Body of pancreas (tissue), 4 donors: Measurements from ENCODE around the gene SYPL2. TPM values are rescaled to one million over a fixed set of nuclear protein-coding genes. Genes with fewer than 3 reads are reported as not detected.

Experiments used
- ATAC-seq: fragments of 150-250 bp; one replicate; pipeline ENCODE4 v1.9.1; 2016
- DNase-seq, 4 donors: peaks; one replicate each; pipeline ENCODE4 v3.0.0-alpha.2; 2019
- H3K27ac ChIP-seq, 4 donors: fragments of 200-600 bp; sonication (generic); 1 replicate in 3 of 4; 2 replicates in 1 of 4; pipeline versions ENCODE4 v1.5.1 to v1.6.1; 2016 to 2019; ENCODE audit warnings: mild to moderate bottlenecking in 1 of 4, mixed read lengths in 1 of 4, moderate library complexity in 1 of 4
- H3K27me3 ChIP-seq, 2 donors: fragments of 200-600 bp; sonication (generic); one replicate each; pipeline ENCODE4 v1.6.0; 2016; ENCODE audit warnings: mild to moderate bottlenecking in 1 of 2
- H3K36me3 ChIP-seq, 2 donors: fragments of 200-600 bp; sonication (generic); replicated peaks in 1 of 2; 2 replicates each; pipeline ENCODE4 v1.5.1; 2016; ENCODE audit warnings: low read depth in 2 of 2; ENCODE audit not compliant: insufficient read depth in 1 of 2
- H3K4me1 ChIP-seq: fragments of 200-600 bp; sonication (generic); one replicate; pipeline ENCODE4 v1.6.0; 2016
- H3K4me3 ChIP-seq, 2 donors: fragments of 200-600 bp; sonication (generic); 1 replicate in 1 of 2; 2 replicates in 1 of 2; pipeline ENCODE4 v1.5.1; 2016 to 2019
- H3K9me3 ChIP-seq, 3 donors: fragments of 200-600 bp; sonication (generic); 1 replicate in 2 of 3; 2 replicates in 1 of 3; pipeline ENCODE4 v1.5.1; 2016
- CTCF ChIP-seq, 7 experiments: fragments of 450-650 bp in 4 of 7; fragments of 200-600 bp in 3 of 7; sonication (generic) in 3 of 7; IDR thresholded peaks; one replicate each; pipeline ENCODE4 v1.5.1; 2016 to 2019; ENCODE audit warnings: antibody characterized with exemption in 7 of 7
- POLR2A ChIP-seq, 3 donors: fragments of 450-650 bp; IDR thresholded peaks; one replicate each; pipeline ENCODE4 v1.6.1; 2016; ENCODE audit warnings: antibody characterized with exemption in 3 of 3, mild to moderate bottlenecking in 2 of 3
- WGBS, 2 donors: methylation state at CpG; one replicate each; pipeline ENCODE4 v1.1.5; 2017; 5-methylcytosine and 5-hydroxymethylcytosine counted together
- intact Hi-C: fragments of 100-400 bp; cut with DNase I; formaldehyde crosslinking; loops from one replicate; pipeline ENCODE4 v1.15.1; 2023
- total RNA-seq, 2 donors: library from RNA; depleted of rRNA; stranded (reverse); fragments of >200 nt; gene quantifications; one replicate each; pipeline ENCODE4 v1.1.0, GENCODE V29; 2016

SYPL2 gene
- total RNA-seq, 2 donors from 2014 or later: 1.8 to 2.3 TPM

GRCh38 chr1:109427171-109427467 is 39.2 kb upstream of the SYPL2 start:
- Histone ChIP-seq H3K36me3 (no peaks in the 10 kb centered on the region), H3K4me1 (peaks cover 30% of the 10 kb centered on the region), H3K27me3 (no peaks in the 10 kb centered on the region), H3K27ac (peak overlapping the region in 3 of 4 donors; percentile 80 to 90 (median 88)), H3K9me3 (no peaks in the 10 kb centered on the region), H3K4me3 (peak overlapping the region; percentile 45 to 78)
- intact Hi-C loops: no loop called here
- no peak for ATAC-seq
- 4 to 6% methylated on average over 7 of the region's 7 CpGs for WGBS, 2 donors
- no peak for DNase-seq
- TF ChIP-seq POLR2A (IDR thresholded peaks at IDR 0.05) (no peak), CTCF (IDR thresholded peaks at IDR 0.05) (no peak)

GRCh38 chr1:109432336-109432735 is 34.0 kb upstream of the SYPL2 start:
- H3K4me1 ChIP-seq: peaks cover 4% of the 10 kb centered on the region
- H3K27ac ChIP-seq: no peak overlapping the region
- TF ChIP-seq POLR2A (IDR thresholded peaks at IDR 0.05) (no peak), CTCF (IDR thresholded peaks at IDR 0.05) (no peak)
- DNase-seq: no peak
- no peak for ATAC-seq
- H3K9me3 ChIP-seq: no peaks in the 10 kb centered on the region
- no peaks in the 10 kb centered on the region for H3K36me3 ChIP-seq
- H3K4me3 ChIP-seq: no peak overlapping the region
- H3K27me3 ChIP-seq: no peaks in the 10 kb centered on the region
- intact Hi-C loops: no loop called here

- WGBS, 2 donors: 81 to 91% methylated on average over 1 of the region's 1 CpG
- H3K27me3 ChIP-seq: no peaks in the 10 kb centered on the region
These were observed 33.0 kb upstream of the SYPL2 start for GRCh38 chr1:109433322-109433721.

GRCh38 chr1:109434484-109434883 is 31.9 kb upstream of the SYPL2 start:
- TF ChIP-seq CTCF (IDR thresholded peaks at IDR 0.05): no peak
- no peak for TF ChIP-seq POLR2A (IDR thresholded peaks at IDR 0.05)
- WGBS, 2 donors: 50 to 93% methylated on average over 1 of the region's 1 CpG
- H3K36me3 ChIP-seq: no peaks in the 10 kb centered on the region
- no peaks in the 10 kb centered on the region for H3K9me3 ChIP-seq
- no peak for DNase-seq
- no peak overlapping the region for H3K27ac ChIP-seq
- no peak overlapping the region for H3K4me3 ChIP-seq
- intact Hi-C loops: no loop called here
- no peaks in the 10 kb centered on the region for H3K27me3 ChIP-seq
- H3K4me1 ChIP-seq: no peaks in the 10 kb centered on the region
- ATAC-seq: no peak

More at GRCh38 chr1:109433322-109433721, 33.0 kb upstream of the SYPL2 start:
- Histone ChIP-seq H3K27ac (no peak overlapping the region), H3K4me1 (no peaks in the 10 kb centered on the region), H3K9me3 (no peaks in the 10 kb centered on the region), H3K36me3 (no peaks in the 10 kb centered on the region), H3K4me3 (no peak overlapping the region)
- DNase-seq: no peak
- ATAC-seq: no peak
- TF ChIP-seq CTCF (IDR thresholded peaks at IDR 0.05) (no peak), POLR2A (IDR thresholded peaks at IDR 0.05) (no peak)
- intact Hi-C loops: no loop called here

GRCh38 chr1:109438798-109439297 is 27.5 kb upstream of the SYPL2 start:
- no peaks in the 10 kb centered on the region for H3K36me3 ChIP-seq
- no peak for TF ChIP-seq CTCF (IDR thresholded peaks at IDR 0.05)
- TF ChIP-seq POLR2A (IDR thresholded peaks at IDR 0.05): no peak
- DNase-seq: peak in 1 of 4 donors; percentile 30
- no peak overlapping the region for H3K4me3 ChIP-seq
- H3K9me3 ChIP-seq: no peaks in the 10 kb centered on the region
- no peaks in the 10 kb centered on the region for H3K4me1 ChIP-seq
- H3K27ac ChIP-seq: no peak overlapping the region
- H3K27me3 ChIP-seq: peaks cover 0 to 3% of the 10 kb centered on the region in 2 donors
- intact Hi-C loops: no loop called here
- WGBS, 2 donors: 55 to 57% methylated on average over 3 of the region's 3 CpGs
- ATAC-seq: no peak
